SK-N-SH (cell line): Measurements from ENCODE around the gene FAM78A. TPM values are rescaled to one million over a fixed set of nuclear protein-coding genes. Genes with fewer than 3 reads are reported as not detected.

Experiments used
- CTCF ChIA-PET: fragments of 300-600, 350-600 bp; formaldehyde crosslinking; extraction: SDS; loops from one replicate; lab custom pipeline; 2021; lab: Yijun Ruan, JAX
- POLR2A ChIA-PET: fragments of 350-600 bp; sonication (Branson Sonifier 250); formaldehyde crosslinking; extraction: SDS; loops from one replicate; lab custom pipeline; 2020; ENCODE audit warnings: antibody characterized with exemption, inconsistent platforms; lab: Yijun Ruan, JAX
- DNase-seq: peaks from one replicate; pipeline ENCODE4 v3.0.0; 2012
- H2AFZ ChIP-seq: fragments of 200-600 bp; sonication (generic); 2 replicates; pipeline ENCODE4 v1.8.1; 2016; ENCODE audit warnings: antibody characterized with exemption, mild to moderate bottlenecking, low read depth
- H3F3A ChIP-seq: fragments of 200-600 bp; sonication (generic); replicated peaks from 2 replicates; pipeline ENCODE3; 2016; ENCODE audit warnings: antibody characterized with exemption, mild to moderate bottlenecking; ENCODE audit not compliant: insufficient read depth
- H3K27ac ChIP-seq, 2 experiments: fragments of 200-500 bp in 1 of 2; fragments of 200-600 bp in 1 of 2; sonication (Bioruptor generic) in 1 of 2; sonication (generic), shearing (Covaris generic) in 1 of 2; 2 replicates each; pipeline versions ENCODE4 v1.5.1 to v1.6.1; 2014 to 2016; ENCODE audit warnings: low read depth in 2 of 2, inconsistent platforms in 1 of 2, low read length in 1 of 2, mild to moderate bottlenecking in 1 of 2, mixed read lengths in 1 of 2
- H3K27me3 ChIP-seq: fragments of 200-600 bp; sonication (generic), shearing (Covaris generic); 2 replicates; pipeline ENCODE4 v1.6.1; 2016; ENCODE audit warnings: mixed run types; ENCODE audit not compliant: insufficient read depth
- H3K36me3 ChIP-seq, 2 experiments: fragments of 200-500 bp in 1 of 2; fragments of 200-600 bp in 1 of 2; sonication (Bioruptor generic) in 1 of 2; sonication (generic) in 1 of 2; replicated peaks in 1 of 2; 2 replicates each; pipeline versions ENCODE3 to v1.5.1; 2014 to 2016; ENCODE audit warnings: low read length in 1 of 2, mild to moderate bottlenecking in 1 of 2; ENCODE audit not compliant: insufficient read depth in 2 of 2, control insufficient read depth in 1 of 2
- H3K4me1 ChIP-seq, 2 experiments: fragments of 200-500 bp in 1 of 2; fragments of 200-600 bp in 1 of 2; sonication (Bioruptor generic) in 1 of 2; sonication (generic), shearing (Covaris generic) in 1 of 2; 2 replicates each; pipeline versions ENCODE4 v1.5.1 to v1.6.1; 2014 to 2016; ENCODE audit warnings: low read depth in 1 of 2, low read length in 1 of 2, mixed run types in 1 of 2; ENCODE audit not compliant: insufficient read depth in 2 of 2, control insufficient read depth in 1 of 2
- H3K4me2 ChIP-seq: fragments of 200-600 bp; sonication (generic), shearing (Covaris generic); 2 replicates; pipeline ENCODE4 v1.6.1; 2017; ENCODE audit warnings: mixed run types
- H3K4me3 ChIP-seq, 2 experiments: fragments of 200-500 bp in 1 of 2; fragments of 200-600 bp in 1 of 2; sonication (Bioruptor generic) in 1 of 2; sonication (generic), shearing (Covaris generic) in 1 of 2; 2 replicates each; pipeline versions ENCODE4 v1.5.1 to v1.8.1; 2014 to 2016; ENCODE audit warnings: low read depth in 2 of 2, inconsistent platforms in 1 of 2, low read length in 1 of 2, mild to moderate bottlenecking in 1 of 2, mixed read lengths in 1 of 2, moderate library complexity in 1 of 2
- H3K79me2 ChIP-seq: fragments of 200-600 bp; sonication (generic); 2 replicates; pipeline ENCODE4 v1.8.1; 2017; ENCODE audit warnings: mild to moderate bottlenecking; ENCODE audit not compliant: insufficient read depth
- H3K9ac ChIP-seq: fragments of 200-600 bp; sonication (generic); 2 replicates; pipeline ENCODE4 v1.6.1; 2017; ENCODE audit warnings: mixed run types
- H3K9me2 ChIP-seq: fragments of 200-600 bp; sonication (generic); 2 replicates; pipeline ENCODE4 v1.6.1; 2017; ENCODE audit warnings: mixed run types
- H3K9me3 ChIP-seq: fragments of 200-600 bp; sonication (generic); 2 replicates; pipeline ENCODE4 v1.6.1; 2017; ENCODE audit warnings: mixed run types, mild to moderate bottlenecking, moderate library complexity
- H4K20me1 ChIP-seq: fragments of 200-600 bp; sonication (generic); 2 replicates; pipeline ENCODE4 v1.6.1; 2017; ENCODE audit warnings: mild to moderate bottlenecking, mixed run types; ENCODE audit not compliant: insufficient read depth
- CHD2 ChIP-seq: fragments of 150-350 bp; IDR thresholded peaks from 2 replicates; pipeline ENCODE4 v1.6.1; 2018; ENCODE audit warnings: low read length; ENCODE audit not compliant: partially characterized antibody
- ELF1 ChIP-seq: IDR thresholded peaks from 2 replicates; pipeline ENCODE4 v1.4.0; 2012
- EZH2phosphoT487 ChIP-seq: fragments of 200-600 bp; sonication (generic); IDR thresholded peaks from 2 replicates; pipeline ENCODE4 v1.6.1; 2017; ENCODE audit warnings: low read depth, mixed run types, mild to moderate bottlenecking, antibody characterized with exemption, moderate library complexity, borderline replicate concordance
- FOXJ3 ChIP-seq: sonication (generic); formaldehyde crosslinking; IDR thresholded peaks from 2 replicates; pipeline ENCODE4 v1.5.1; 2020; ENCODE audit warnings: mild to moderate bottlenecking, missing genetic modification reagents
- FOXM1 ChIP-seq: IDR thresholded peaks from 2 replicates; pipeline ENCODE4 v1.4.0; 2012; ENCODE audit warnings: low read depth, mild to moderate bottlenecking
- GABPA ChIP-seq: IDR thresholded peaks from 2 replicates; pipeline ENCODE4 v1.4.0; 2012; ENCODE audit warnings: low read depth, mild to moderate bottlenecking
- GATA2 ChIP-seq: sonication (generic); formaldehyde crosslinking; IDR thresholded peaks from 2 replicates; pipeline ENCODE4 v1.5.0; 2020; ENCODE audit warnings: mild to moderate bottlenecking, missing genetic modification reagents
- MEF2A ChIP-seq: IDR thresholded peaks from 2 replicates; pipeline ENCODE4 v1.4.0; 2012; ENCODE audit warnings: low read depth, borderline replicate concordance
- MXI1 ChIP-seq: IDR thresholded peaks from 2 replicates; pipeline ENCODE4 v1.6.1; 2012; ENCODE audit warnings: mild to moderate bottlenecking, low read depth, low read length, improper control_type of control experiment
- NFIC ChIP-seq: IDR thresholded peaks from 2 replicates; pipeline ENCODE4 v1.4.0; 2012; ENCODE audit warnings: borderline replicate concordance
- NRF1 ChIP-seq: IDR thresholded peaks from 2 replicates; pipeline ENCODE4 v1.6.1; 2012; ENCODE audit warnings: low read depth, mild to moderate bottlenecking, low read length
- POLR2AphosphoS5 ChIP-seq: IDR thresholded peaks from 2 replicates; pipeline ENCODE4 v1.6.1; 2012; ENCODE audit warnings: low read depth, low read length
- RAD21 ChIP-seq: IDR thresholded peaks from 2 replicates; pipeline ENCODE4 v1.6.1; 2012; ENCODE audit warnings: mild to moderate bottlenecking, low read length
- RFX5 ChIP-seq: IDR thresholded peaks from 2 replicates; pipeline ENCODE4 v1.6.1; 2012; ENCODE audit warnings: mild to moderate bottlenecking, improper control_type of control experiment, low read length
- RXRA ChIP-seq: IDR thresholded peaks from 2 replicates; pipeline ENCODE4 v1.4.0; 2012; ENCODE audit warnings: low read depth, mild to moderate bottlenecking, borderline replicate concordance
- SIN3A ChIP-seq: IDR thresholded peaks from 2 replicates; pipeline ENCODE4 v1.6.1; 2012; ENCODE audit warnings: low read depth, mild to moderate bottlenecking, low read length, moderate library complexity, borderline replicate concordance
- SMC3 ChIP-seq: IDR thresholded peaks from 2 replicates; pipeline ENCODE4 v1.6.1; 2012; ENCODE audit warnings: low read depth, low read length, improper control_type of control experiment
- TAF1 ChIP-seq: IDR thresholded peaks from 2 replicates; pipeline ENCODE4 v1.6.1; 2012; ENCODE audit warnings: low read depth, mild to moderate bottlenecking, low read length, moderate library complexity, borderline replicate concordance
- TEAD4 ChIP-seq: IDR thresholded peaks from 2 replicates; pipeline ENCODE4 v1.4.0; 2012; ENCODE audit warnings: mild to moderate bottlenecking, borderline replicate concordance; ENCODE audit not compliant: insufficient read depth
- YY1 ChIP-seq: IDR thresholded peaks from 2 replicates; pipeline ENCODE4 v1.4.0; 2012; ENCODE audit warnings: low read depth, mild to moderate bottlenecking
- WGBS: methylation state at CpG from one replicate; pipeline ENCODE4 v1.1.6; 2017; ENCODE audit warnings: low lambda C conversion rate; 5-methylcytosine and 5-hydroxymethylcytosine counted together
- polyA plus RNA-seq, 3 experiments: library from polyadenylated mRNA; depleted of rRNA; stranded (reverse); fragments of >200 nt; gene quantifications; 2 replicates each; pipeline ENCODE4 v1.2.3, GENCODE V29; 2012
- TF ChIP-seq, protein P1 (sequence below): fragments of 150-350 bp; IDR thresholded peaks from 2 replicates; pipeline ENCODE4 v1.6.1; 2016; ENCODE audit warnings: mild to moderate bottlenecking, low read depth, low read length
- TF ChIP-seq, protein P2 (sequence below): fragments of 150-350 bp; IDR thresholded peaks from 2 replicates; pipeline ENCODE4 v1.6.1; 2017; ENCODE audit warnings: antibody characterized with exemption, low read length, low read depth, borderline replicate concordance
- TF ChIP-seq, protein P3 (sequence below): IDR thresholded peaks from 2 replicates; pipeline ENCODE4 v1.4.0; 2012; ENCODE audit warnings: low read depth, borderline replicate concordance
- TF ChIP-seq, protein P4 (sequence below): IDR thresholded peaks from 2 replicates; pipeline ENCODE4 v1.4.0; 2012; ENCODE audit warnings: low read depth
- TF ChIP-seq, protein P5 (sequence below): IDR thresholded peaks from 2 replicates; pipeline ENCODE4 v1.4.0; 2012; ENCODE audit warnings: low read depth, borderline replicate concordance

Gene FAM78A
- polyA plus RNA-seq, 1 of the 3 experiments (the other 2 are of a cell fraction) = 1.0 TPM

DNA sequence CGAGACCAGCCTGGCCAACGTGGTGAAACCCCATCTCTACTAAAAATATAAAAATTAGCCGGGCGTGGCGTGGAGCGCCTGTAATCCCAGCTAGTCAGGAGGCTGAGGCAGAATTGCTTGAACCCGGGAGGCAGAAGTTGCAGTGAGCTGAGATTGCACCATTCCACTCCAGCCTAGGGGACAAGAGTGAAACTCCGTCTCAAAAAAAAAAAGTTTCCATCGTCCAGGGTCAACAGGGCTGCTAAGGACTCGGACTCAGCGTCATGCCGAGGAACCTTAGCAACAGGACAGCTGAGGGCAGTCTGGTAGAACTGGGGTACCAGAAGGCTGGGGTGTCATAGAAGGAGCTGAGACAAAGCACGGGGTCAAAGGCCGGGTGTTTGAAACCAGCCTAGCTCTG is 21.7 kb downstream of the FAM78A start:
- H3K27ac ChIP-seq = no peak overlapping the region
- CTCF ChIA-PET = no interaction called here
- no peaks in the 10 kb centered on the region for H3K9me3 ChIP-seq
- TF ChIP-seq GABPA (no peak), TEAD4 (no peak), POLR2AphosphoS5 (no peak), EZH2phosphoT487 (no peak), ELF1 (no peak), GATA2 (CRISPR knock-in tag) (no peak), MEF2A (no peak), RAD21 (no peak), FOXJ3 (CRISPR knock-in tag) (no peak), RFX5 (no peak), NRF1 (no peak), TAF1 (no peak), SMC3 (no peak), MXI1 (no peak), CHD2 (no peak)
- TF ChIP-seq, protein P1, sequence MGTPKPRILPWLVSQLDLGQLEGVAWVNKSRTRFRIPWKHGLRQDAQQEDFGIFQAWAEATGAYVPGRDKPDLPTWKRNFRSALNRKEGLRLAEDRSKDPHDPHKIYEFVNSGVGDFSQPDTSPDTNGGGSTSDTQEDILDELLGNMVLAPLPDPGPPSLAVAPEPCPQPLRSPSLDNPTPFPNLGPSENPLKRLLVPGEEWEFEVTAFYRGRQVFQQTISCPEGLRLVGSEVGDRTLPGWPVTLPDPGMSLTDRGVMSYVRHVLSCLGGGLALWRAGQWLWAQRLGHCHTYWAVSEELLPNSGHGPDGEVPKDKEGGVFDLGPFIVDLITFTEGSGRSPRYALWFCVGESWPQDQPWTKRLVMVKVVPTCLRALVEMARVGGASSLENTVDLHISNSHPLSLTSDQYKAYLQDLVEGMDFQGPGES = no peak
- TF ChIP-seq, protein P2, sequence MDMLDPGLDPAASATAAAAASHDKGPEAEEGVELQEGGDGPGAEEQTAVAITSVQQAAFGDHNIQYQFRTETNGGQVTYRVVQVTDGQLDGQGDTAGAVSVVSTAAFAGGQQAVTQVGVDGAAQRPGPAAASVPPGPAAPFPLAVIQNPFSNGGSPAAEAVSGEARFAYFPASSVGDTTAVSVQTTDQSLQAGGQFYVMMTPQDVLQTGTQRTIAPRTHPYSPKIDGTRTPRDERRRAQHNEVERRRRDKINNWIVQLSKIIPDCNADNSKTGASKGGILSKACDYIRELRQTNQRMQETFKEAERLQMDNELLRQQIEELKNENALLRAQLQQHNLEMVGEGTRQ = no peak
- H3F3A ChIP-seq = peaks cover 9% of the 10 kb centered on the region
- H3K9ac ChIP-seq = no peak overlapping the region
- H4K20me1 ChIP-seq = no peaks in the 10 kb centered on the region
- H3K4me3 ChIP-seq = no peak overlapping the region
- no peak overlapping the region for H2AFZ ChIP-seq
- DNase-seq = no peak
- H3K9me2 ChIP-seq = no peaks in the 10 kb centered on the region
- peaks cover 5 to 11% of the 10 kb centered on the region in 2 experiments; a peak in 2 of 4 replicates for H3K4me1 ChIP-seq
- no peaks in the 10 kb centered on the region for H3K36me3 ChIP-seq
- H3K27me3 ChIP-seq = no peaks in the 10 kb centered on the region
- POLR2A ChIA-PET = no interaction called here
- H3K4me2 ChIP-seq = no peak overlapping the region
- H3K79me2 ChIP-seq = no peaks in the 10 kb centered on the region
- 93% methylated on average over 14 of the region's 14 CpGs for WGBS

DNA sequence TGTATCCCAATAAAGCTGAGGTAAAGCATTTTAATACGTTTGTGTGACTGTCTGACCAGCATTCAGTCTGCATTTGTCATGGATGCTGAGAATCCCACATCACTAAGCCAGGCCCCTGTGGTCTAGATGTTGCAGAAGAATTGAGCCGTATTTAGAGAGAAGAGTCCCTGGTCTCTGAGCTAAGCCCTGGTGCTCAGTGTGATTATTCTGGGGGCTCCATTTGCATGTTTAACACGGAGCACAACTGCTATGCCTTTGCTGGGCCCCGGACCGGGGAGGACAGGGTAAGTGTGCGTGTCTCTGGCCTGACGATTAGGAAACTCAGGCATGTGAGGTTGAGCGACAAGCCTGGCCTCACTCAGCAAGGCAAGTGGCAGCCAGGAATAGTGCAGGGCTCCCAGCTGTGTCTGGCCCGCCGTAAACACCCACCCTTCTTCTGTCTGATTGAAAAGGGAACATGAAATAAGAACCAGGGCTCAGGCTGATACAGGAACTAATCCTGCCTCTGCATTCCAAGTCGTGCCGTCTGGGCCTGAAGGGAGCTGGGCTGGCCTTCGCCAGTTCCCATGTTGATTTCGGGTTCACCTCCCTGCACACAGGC is 22.3 kb downstream of the FAM78A start:
- peaks cover 5 to 11% of the 10 kb centered on the region in 2 experiments; a peak in 2 of 4 replicates for H3K4me1 ChIP-seq
- POLR2A ChIA-PET = no interaction called here
- no peaks in the 10 kb centered on the region for H3K9me2 ChIP-seq
- peaks cover 9% of the 10 kb centered on the region for H3F3A ChIP-seq
- CTCF ChIA-PET = no interaction called here
- no peak overlapping the region for H3K4me2 ChIP-seq
- no peak overlapping the region for H2AFZ ChIP-seq
- H3K27me3 ChIP-seq = no peaks in the 10 kb centered on the region
- 89% methylated on average over 14 of the region's 14 CpGs for WGBS
- no peaks in the 10 kb centered on the region for H3K79me2 ChIP-seq
- H3K36me3 ChIP-seq = no peaks in the 10 kb centered on the region
- H3K27ac ChIP-seq = no peak overlapping the region
- no peak for DNase-seq
- H3K9ac ChIP-seq = no peak overlapping the region
- H3K4me3 ChIP-seq = no peak overlapping the region
- no peaks in the 10 kb centered on the region for H4K20me1 ChIP-seq
- no peaks in the 10 kb centered on the region for H3K9me3 ChIP-seq
- TF ChIP-seq NFIC (no peak), ELF1 (no peak), MXI1 (no peak), FOXM1 (no peak), POLR2AphosphoS5 (no peak), SIN3A (no peak), MEF2A (no peak), FOXJ3 (CRISPR knock-in tag) (no peak), RXRA (no peak), SMC3 (no peak), YY1 (no peak), RFX5 (no peak)
- TF ChIP-seq, protein P3, sequence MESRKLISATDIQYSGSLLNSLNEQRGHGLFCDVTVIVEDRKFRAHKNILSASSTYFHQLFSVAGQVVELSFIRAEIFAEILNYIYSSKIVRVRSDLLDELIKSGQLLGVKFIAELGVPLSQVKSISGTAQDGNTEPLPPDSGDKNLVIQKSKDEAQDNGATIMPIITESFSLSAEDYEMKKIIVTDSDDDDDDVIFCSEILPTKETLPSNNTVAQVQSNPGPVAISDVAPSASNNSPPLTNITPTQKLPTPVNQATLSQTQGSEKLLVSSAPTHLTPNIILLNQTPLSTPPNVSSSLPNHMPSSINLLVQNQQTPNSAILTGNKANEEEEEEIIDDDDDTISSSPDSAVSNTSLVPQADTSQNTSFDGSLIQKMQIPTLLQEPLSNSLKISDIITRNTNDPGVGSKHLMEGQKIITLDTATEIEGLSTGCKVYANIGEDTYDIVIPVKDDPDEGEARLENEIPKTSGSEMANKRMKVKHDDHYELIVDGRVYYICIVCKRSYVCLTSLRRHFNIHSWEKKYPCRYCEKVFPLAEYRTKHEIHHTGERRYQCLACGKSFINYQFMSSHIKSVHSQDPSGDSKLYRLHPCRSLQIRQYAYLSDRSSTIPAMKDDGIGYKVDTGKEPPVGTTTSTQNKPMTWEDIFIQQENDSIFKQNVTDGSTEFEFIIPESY = no peak
- TF ChIP-seq, protein P4, sequence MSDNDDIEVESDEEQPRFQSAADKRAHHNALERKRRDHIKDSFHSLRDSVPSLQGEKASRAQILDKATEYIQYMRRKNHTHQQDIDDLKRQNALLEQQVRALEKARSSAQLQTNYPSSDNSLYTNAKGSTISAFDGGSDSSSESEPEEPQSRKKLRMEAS = no peak
- TF ChIP-seq, protein P5, sequence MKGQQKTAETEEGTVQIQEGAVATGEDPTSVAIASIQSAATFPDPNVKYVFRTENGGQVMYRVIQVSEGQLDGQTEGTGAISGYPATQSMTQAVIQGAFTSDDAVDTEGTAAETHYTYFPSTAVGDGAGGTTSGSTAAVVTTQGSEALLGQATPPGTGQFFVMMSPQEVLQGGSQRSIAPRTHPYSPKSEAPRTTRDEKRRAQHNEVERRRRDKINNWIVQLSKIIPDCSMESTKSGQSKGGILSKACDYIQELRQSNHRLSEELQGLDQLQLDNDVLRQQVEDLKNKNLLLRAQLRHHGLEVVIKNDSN = no peak
